ENCODE results near the gene MRPS18B. TPM values are rescaled to one million over a fixed set of nuclear protein-coding genes. Genes with fewer than 3 reads are reported as not detected.
"Not testable (repeated sequence)": the region's sequence is repeated elsewhere in the genome, so short reads cannot be mapped to it uniquely, and the experiment has no call there.

MRPS18B gene
- total RNA-seq, 1 donor from 2014 or later = 18.8 TPM

DNA sequence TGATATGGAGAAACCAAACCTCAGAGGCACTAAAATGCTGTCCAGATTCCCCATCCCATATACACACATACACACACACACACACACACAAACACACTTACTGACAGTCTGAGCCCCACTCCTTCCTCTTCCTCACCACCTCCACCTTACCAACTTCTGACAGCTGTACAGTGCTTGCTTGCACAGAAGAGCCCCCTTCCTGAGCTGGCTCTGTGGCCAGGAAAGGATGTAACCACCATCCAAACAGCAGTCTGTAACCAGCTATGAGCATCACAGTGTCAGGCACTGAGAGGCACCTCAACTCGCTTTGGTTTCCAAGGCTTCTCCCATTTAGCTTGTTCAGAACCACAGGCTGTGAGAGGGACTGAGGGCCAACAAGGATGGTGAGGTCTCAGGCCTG lies 23.4 kb downstream of the MRPS18B start:
- DNase-seq (ENCODE audit: low spot score) = no peak

DNA sequence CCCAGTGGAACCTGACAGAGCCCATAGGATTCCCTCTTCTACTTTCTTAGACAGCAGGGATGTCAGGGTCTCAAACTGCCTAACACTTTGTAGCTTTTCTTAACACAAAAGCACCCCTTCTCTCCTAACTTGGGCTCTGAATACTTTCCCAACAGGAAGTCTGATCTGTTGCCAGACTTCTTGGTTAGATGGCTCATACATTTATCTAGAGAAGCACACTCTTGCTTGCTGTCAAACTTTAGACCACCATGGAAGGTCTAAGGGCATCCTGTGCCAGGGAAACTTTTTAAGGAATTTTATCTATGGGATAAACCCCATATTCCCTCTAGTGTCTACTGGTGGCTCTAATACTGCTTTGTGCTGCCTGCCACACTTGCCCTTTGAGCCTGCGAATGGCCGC lies 26.0 kb downstream of the MRPS18B start:
- DNase-seq (ENCODE audit: low spot score) = no peak

DNA sequence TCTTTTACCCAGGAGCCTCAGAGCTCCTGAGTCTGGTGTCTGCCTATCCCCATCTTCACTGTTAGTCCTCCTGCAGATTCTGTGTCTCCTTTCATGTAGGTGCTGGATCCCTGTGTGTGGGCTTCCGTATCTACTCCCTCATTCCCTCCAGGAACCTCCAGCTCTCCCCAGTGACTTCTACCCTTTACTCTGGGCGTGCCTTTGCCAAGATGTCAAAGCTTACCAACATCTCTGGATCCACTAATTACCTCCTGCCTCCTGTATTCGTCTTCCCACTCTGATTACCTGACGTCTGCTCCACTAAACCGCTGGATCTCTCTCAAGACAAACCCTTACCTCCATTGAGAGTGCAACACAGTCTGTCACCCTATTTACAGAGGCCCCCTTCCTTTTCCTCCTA lies 27.1 kb downstream of the MRPS18B start:
- no peak for DNase-seq (ENCODE audit: low spot score)

DNA sequence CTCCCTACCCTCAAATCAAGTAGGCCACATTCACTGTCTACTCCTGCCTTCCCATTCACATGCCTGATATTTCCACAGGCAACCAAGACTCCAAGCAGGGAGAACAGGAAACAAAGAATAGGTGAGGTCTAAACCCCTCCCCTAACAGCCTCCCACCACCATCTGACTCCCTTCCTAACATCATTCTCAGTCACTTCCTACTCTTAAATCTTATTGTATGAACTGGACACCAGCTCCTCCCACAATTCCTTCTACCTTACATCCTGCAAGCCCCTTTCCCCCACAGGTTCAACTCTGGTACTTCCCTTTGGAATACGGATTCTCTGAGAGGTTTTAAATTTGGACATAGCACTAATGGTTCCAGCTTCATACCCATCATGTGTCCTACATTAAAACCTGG lies 28.3 kb downstream of the MRPS18B start:
- no peak for DNase-seq (ENCODE audit: low spot score)

DNA sequence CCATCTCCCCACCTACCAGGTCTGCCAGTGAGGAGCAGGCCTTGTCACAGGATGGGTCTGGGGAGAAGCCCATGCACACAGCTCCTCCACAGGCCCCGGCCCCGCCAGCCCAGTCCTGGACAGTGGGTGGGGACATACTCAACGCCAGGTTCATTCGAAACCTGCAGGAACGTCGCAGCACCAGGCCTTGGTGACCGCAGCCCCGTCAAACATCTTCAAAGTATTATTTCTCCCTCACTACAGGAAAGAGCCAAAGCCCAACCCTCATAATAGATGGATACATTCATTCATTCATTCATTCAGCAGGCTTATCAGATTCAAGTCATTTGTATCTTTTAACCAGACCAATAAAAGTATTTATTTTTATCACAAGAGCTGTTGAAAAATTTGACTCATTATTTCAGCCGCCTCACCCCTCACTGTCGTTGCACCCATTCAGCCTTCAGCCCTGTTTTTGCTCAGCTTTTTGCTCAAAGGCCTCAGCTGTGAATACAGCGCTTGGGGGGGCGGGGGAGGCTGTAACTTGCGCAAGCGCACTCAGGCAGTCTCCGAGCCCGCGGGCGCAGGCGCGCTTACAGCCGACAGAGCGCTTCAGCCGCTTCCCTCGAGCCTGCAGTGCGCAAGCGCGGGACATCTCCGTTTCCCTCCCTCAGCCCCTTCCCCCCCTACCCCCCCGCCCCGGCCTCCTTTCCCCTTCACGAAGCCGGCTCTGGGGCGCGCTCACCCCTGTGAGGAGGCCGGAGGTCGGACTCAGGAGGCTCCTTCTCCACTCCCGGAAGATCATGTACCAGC lies 29.0 kb downstream of the MRPS18B start, which contains the start of gene C6orf136:
C6orf136 (plus strand) TSS at position 684 of the 792 bp plus-strand sequence; CDS start at position 783, 99 bp downstream.
- DNase-seq (ENCODE audit: low spot score) = peak; percentile 97

DNA sequence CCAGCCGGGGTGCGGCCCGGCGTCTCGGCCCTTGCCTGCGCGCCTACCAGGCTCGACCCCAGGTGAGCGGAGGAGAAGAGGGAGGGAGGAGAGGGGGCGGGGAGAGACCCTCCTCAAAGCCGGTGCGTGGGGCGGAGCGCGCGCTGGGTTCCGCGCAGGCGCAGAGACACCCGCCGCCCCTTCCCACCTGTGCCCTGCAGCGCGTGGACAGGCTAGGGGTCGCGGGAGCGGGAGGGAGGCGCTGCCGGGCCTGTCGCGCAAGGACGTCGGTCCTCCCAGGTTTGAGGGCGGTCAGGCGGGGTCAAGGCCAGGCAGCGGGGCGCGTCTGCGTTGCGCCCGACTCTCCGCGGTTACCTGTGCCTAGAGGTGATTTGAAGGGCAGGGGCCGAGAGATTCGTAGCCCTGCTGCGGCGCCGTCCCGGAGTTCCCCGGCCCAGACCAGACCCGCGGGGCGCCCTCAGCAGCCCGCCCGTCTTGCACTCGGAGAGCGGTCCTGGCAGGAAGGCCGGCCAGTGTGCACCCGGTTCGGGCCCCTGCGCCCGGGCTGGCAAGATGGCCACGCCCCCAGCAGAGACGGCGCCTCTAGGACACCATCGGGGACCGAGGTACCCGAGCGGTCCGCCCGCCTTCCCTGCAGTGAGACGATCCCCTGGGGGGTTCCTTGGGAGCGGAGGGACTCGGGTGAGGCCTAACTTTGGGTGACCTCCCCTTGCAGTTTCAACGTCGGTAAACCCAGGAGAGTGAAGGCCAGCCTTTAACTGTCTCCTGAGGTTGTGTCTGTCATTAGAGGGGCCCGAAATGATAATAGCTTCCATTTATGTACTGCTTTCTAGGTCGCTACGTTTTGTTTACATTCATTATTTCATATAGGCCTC lies 29.8 kb downstream of the MRPS18B start:
- peak; percentile 67 for DNase-seq (ENCODE audit: low spot score)

GRCh38 chr6:30651143-30651542 lies 33.5 kb downstream of the MRPS18B start:
- DNase-seq (ENCODE audit: low spot score) = no peak

GRCh38 chr6:30654798-30655742 lies 37.4 kb downstream of the MRPS18B start:
- no peak for DNase-seq (ENCODE audit: low spot score)

- no peak for DNase-seq (ENCODE audit: low spot score)
These were observed 38.1 kb downstream of the MRPS18B start for GRCh38 chr6:30655743-30656094.

DNA sequence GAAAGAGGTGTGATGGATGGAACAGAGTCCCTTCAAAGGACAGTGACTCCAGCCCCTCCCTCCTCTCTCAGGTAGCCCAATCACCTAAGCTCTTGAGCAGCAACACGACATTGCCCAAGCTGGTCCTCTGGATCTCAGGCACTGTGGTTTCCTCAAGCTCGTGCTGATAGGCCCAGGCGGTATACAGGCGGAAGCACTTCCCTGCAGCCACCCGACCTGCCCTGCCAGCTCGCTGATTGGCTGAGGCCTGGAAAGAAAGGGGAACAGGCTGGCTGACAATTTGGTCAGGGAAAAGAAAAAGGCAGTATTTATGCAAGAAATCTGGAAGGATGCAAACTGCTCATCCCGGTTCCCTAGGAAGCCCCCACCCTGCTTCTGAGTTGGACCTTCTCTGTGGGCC lies 38.9 kb downstream of the MRPS18B start:
- no peak for DNase-seq (ENCODE audit: low spot score)

- no peak for DNase-seq (ENCODE audit: low spot score)
These were observed 39.8 kb downstream of the MRPS18B start for GRCh38 chr6:30657454-30657853.

- not testable (repeated sequence) for DNase-seq (ENCODE audit: low spot score)
These were observed 40.3 kb downstream of the MRPS18B start for GRCh38 chr6:30657922-30658321.

GRCh38 chr6:30664994-30665767 lies 47.5 kb downstream of the MRPS18B start:
- DNase-seq (ENCODE audit: low spot score) = no peak

DNA sequence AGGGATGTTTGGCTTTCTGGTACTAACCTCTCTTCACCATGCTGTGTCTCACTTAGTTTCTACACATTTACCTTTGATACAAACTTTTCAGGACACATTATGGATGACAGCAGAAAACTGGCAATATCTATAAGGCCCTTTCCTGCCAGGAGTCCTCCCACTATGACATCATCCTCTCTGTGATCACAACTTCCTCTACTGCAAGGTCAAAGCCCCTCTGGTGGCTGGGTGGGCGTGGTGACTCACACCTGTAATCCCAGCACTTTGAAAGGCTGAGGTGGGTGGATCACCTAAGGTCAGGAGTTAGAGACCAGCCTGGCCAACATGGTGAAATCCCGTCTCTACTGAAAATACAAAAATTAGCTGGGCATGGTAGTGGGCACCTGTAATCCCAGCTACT lies 48.7 kb downstream of the MRPS18B start:
- DNase-seq (ENCODE audit: low spot score) = not testable (repeated sequence)

DNA sequence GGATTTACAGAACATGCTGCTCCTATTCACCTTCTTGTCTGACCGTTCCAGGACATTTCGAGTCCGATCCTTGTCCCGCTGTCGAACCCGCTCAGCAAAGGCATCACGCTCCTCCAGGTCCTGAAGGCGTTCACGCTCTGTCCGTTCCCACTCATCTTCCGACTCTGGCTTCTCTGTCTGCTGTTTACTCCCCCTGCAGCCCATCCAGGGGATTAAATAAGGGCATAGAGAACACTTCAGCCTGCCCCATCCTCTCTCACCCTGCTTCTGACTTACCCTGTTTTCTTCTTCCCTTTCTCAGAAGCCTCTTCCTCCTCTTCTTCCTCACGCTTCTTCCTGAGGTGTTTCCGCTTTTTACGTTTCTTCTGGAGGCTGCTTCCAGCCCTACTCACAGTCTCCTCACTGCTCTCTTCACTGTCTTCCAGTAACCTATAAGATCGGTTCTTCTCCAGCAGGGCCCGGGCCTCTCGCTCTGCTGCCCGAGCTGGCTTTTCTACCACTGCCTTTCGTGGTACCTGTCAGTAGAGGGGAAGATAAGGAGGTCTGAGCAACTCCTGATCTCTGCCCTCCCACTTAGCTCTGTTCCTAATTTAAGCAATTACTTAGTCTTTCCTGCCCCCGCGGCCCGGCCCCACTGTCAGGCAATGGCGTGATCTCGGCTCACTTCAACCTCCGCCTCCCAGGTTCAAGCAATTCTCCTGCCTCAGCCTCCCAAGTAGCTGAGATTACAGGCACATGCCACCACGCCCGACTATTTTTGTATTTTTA lies 53.3 kb downstream of the MRPS18B start:
- DNase-seq (ENCODE audit: low spot score) = no peak

DNA sequence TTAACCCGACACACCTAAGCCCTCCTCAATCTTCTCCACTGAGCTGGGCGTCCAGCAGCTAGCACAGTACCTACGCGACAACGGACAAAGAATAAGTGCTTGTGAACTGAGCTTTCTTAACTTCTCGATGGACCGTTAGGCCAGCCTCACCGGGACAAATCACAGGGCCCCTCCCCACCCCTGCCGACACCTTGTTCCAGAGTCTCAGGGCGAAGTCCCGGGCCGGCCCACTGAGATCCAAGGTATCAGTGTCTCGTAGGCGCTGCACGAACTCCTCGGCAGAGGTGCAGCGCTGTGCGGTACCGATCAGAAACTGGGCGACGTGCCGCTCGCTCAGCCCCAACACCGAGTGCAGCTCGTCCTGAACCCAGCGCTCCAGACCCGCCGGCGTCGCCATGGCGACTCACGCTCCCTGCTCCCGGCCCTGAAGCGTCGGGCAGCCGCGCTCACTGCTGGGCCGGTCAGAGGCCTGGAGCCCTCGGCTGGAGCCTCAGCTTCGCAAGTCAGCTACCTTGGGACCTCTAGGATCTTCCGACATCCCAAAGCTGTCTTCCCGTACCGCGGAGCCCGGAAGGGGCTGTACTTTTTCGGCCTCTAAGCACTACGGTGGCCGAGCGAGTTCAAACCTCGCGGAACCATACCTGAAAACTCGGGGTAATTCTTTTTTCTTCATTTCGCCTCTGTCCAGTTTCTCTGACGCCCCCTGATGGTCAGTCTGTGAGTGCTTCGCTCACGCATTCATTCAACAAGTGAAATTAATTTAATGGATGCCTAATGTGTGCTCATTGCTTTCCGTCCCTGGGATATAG lies 55.0 kb downstream of the MRPS18B start, which contains the start of gene DHX16:
DHX16 (minus strand) TSS at position 562 of the 809 bp plus-strand sequence; CDS start at position 397, 165 bp downstream.
- peak; percentile 98 for DNase-seq (ENCODE audit: low spot score)
